ENCODE measurements around the gene ARCN1. TPM values are rescaled to one million over a fixed set of nuclear protein-coding genes. Genes with fewer than 3 reads are reported as not detected.

ARCN1 gene
- total and polyA plus RNA-seq, 9 of the 15 experiments (the other 6 are each of a cell fraction or from before 2014, with no cell fraction given), result 30.0 to 224 (median 76.4) TPM

DNA sequence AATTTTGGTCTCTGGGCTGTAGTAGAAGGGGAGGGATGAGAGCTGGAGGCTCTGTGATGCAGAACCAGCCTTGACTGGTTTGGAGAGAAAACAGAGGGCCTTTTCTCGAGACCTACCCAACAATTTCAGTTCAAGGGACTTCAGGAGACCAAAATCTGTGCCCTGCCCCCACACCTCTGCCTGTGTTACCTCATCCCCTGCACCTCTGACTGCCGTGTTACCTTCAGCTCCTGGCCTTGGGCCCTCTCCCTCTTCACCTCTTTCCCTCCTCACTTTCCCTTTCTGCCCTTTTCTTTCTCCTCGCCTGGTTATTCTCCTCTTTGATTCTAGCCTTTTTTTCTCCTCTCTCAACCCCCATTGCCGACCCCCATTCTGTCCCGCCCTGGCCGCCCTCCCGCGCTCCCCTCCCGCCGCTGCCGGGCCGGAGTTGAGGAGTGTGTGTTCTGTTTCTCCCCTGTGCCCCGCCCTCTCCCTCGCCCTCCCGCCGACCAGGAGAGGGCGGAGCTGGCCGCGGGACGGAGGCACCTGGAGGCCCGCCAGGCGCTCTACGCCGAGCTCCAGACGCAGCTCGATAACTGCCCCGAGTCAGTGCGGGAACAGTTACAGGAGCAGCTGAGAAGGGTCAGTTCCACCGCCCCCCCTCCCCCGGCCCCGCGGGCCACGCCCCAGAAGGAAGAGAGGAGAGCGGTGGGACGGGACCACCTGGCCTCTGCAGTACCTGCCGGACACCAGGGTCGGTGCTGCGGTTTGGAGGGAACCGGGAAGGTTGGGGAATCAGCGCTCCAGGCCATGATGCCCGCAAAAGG lies 62.4 kb downstream of the ARCN1 start (continued):
- TF ChIP-seq, protein P1, sequence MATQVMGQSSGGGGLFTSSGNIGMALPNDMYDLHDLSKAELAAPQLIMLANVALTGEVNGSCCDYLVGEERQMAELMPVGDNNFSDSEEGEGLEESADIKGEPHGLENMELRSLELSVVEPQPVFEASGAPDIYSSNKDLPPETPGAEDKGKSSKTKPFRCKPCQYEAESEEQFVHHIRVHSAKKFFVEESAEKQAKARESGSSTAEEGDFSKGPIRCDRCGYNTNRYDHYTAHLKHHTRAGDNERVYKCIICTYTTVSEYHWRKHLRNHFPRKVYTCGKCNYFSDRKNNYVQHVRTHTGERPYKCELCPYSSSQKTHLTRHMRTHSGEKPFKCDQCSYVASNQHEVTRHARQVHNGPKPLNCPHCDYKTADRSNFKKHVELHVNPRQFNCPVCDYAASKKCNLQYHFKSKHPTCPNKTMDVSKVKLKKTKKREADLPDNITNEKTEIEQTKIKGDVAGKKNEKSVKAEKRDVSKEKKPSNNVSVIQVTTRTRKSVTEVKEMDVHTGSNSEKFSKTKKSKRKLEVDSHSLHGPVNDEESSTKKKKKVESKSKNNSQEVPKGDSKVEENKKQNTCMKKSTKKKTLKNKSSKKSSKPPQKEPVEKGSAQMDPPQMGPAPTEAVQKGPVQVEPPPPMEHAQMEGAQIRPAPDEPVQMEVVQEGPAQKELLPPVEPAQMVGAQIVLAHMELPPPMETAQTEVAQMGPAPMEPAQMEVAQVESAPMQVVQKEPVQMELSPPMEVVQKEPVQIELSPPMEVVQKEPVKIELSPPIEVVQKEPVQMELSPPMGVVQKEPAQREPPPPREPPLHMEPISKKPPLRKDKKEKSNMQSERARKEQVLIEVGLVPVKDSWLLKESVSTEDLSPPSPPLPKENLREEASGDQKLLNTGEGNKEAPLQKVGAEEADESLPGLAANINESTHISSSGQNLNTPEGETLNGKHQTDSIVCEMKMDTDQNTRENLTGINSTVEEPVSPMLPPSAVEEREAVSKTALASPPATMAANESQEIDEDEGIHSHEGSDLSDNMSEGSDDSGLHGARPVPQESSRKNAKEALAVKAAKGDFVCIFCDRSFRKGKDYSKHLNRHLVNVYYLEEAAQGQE (IDR thresholded peaks at IDR 0.05; ENCODE audit: borderline replicate concordance), result peak; percentile 65
- TF ChIP-seq, protein P1 (CRISPR knock-in tag; IDR thresholded peaks at IDR 0.05; ENCODE audit: low read depth), result no peak
- TF ChIP-seq HLTF (IDR thresholded peaks at IDR 0.05) (peak; percentile 94), HDGF (IDR thresholded peaks at IDR 0.05) (0 out of 2 replicates have a peak, but pooled peaks have one; percentile 54), CEBPB (tag; IDR thresholded peaks at IDR 0.05) (no peak), BRD9 (IDR thresholded peaks at IDR 0.05; ENCODE audit: low read depth, partially characterized antibody) (no peak), NKRF (IDR thresholded peaks at IDR 0.05; ENCODE audit: borderline replicate concordance) (peak; percentile 54; the same call in 1 of the 2 replicates), SAFB (IDR thresholded peaks at IDR 0.05; ENCODE audit: borderline replicate concordance, low read depth, low read length) (no peak), ZBTB7A (IDR thresholded peaks at IDR 0.05; ENCODE audit: borderline replicate concordance, control insufficient read depth, low read depth, low read length) (peak; percentile 72; the same call in 1 of the 2 replicates), YY1 (IDR thresholded peaks at IDR 0.05; ENCODE audit: borderline replicate concordance in 1 of 3, control insufficient read depth in 1 of 3, extremely low read depth in 1 of 3, insufficient read depth in 3 of 3, insufficient read length in 1 of 3, insufficient replicate concordance in 2 of 3, low read depth in 1 of 3, low read length in 2 of 3) (peak in 1 of 3 experiments; percentile 16), EHMT2 (IDR thresholded peaks at IDR 0.05) (peak; percentile 67), RAD21 (CRISPR knock-in tag; conservative IDR thresholded peaks at IDR 0.05 in 1 of 2, IDR thresholded peaks at IDR 0.05 in 1 of 2) (0 out of 4 replicates have a peak, but pooled peaks of 1 of the 2 experiments have one; percentile 18), TBP (optimal IDR thresholded peaks at IDR 0.05; ENCODE audit: low read depth, low read length) (peak; percentile 45)
- TF ChIP-seq, protein P2, sequence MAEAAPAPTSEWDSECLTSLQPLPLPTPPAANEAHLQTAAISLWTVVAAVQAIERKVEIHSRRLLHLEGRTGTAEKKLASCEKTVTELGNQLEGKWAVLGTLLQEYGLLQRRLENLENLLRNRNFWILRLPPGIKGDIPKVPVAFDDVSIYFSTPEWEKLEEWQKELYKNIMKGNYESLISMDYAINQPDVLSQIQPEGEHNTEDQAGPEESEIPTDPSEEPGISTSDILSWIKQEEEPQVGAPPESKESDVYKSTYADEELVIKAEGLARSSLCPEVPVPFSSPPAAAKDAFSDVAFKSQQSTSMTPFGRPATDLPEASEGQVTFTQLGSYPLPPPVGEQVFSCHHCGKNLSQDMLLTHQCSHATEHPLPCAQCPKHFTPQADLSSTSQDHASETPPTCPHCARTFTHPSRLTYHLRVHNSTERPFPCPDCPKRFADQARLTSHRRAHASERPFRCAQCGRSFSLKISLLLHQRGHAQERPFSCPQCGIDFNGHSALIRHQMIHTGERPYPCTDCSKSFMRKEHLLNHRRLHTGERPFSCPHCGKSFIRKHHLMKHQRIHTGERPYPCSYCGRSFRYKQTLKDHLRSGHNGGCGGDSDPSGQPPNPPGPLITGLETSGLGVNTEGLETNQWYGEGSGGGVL (CRISPR knock-in tag; IDR thresholded peaks at IDR 0.05), result no peak

Measured in K562 (cell line).